GM13976 (cell line): ENCODE data around the gene MYO3A.

Experiments
- DNase-seq: peaks from one replicate; pipeline ENCODE4 v3.0.0; 2012; ENCODE audit warnings: low spot score
- CTCF ChIP-seq: IDR thresholded peaks from 2 replicates; pipeline ENCODE4 v1.5.1; 2012; ENCODE audit warnings: borderline replicate concordance, mild to moderate bottlenecking; ENCODE audit not compliant: insufficient read depth; ENCODE audit errors: extremely low read depth, missing control alignments, control extremely low read depth
- in situ Hi-C: fragments of 300-500 bp; cut with MboI; formaldehyde crosslinking; loops from one replicate; pipeline ENCODE4 v1.12.0; 2022; ENCODE audit warnings: low sequenced_read_pairs, mixed read lengths, inconsistent platforms; ENCODE audit not compliant: unreplicated experiment

MYO3A gene

GRCh38 chr10:26112532-26112931, 178.5 kb downstream of the MYO3A start:
- in situ Hi-C loops, result no loop called here
- no peak for TF ChIP-seq CTCF
- no peak for DNase-seq

- DNase-seq, result no peak
- in situ Hi-C loops, result no loop called here
- TF ChIP-seq CTCF, result no peak
Measured at GRCh38 chr10:26138613-26139012, 204.6 kb downstream of the MYO3A start.

GRCh38 chr10:26156019-26156418, 222.0 kb downstream of the MYO3A start:
- no peak for TF ChIP-seq CTCF
- in situ Hi-C loops, result no loop called here
- no peak for DNase-seq

- TF ChIP-seq CTCF, result no peak
- in situ Hi-C loops, result no loop called here
- DNase-seq, result no peak
Measured at GRCh38 chr10:26157734-26158133, 223.7 kb downstream of the MYO3A start.

GRCh38 chr10:26169466-26169865, 235.4 kb downstream of the MYO3A start:
- DNase-seq, result no peak
- no peak for TF ChIP-seq CTCF
- in situ Hi-C loops, result no loop called here

GRCh38 chr10:26172131-26172530, 238.1 kb downstream of the MYO3A start:
- no peak for TF ChIP-seq CTCF
- in situ Hi-C loops, result no loop called here
- DNase-seq, result no peak

- no peak for DNase-seq
- in situ Hi-C loops, result no loop called here
Measured at GRCh38 chr10:26173837-26174236, 239.8 kb downstream of the MYO3A start.

More at GRCh38 chr10:26173837-26174236, 239.8 kb downstream of the MYO3A start:
- TF ChIP-seq CTCF, result no peak
